A172 (cell line): ENCODE data around the gene IFI6. TPM values are rescaled to one million over a fixed set of nuclear protein-coding genes. Genes with fewer than 3 reads are reported as not detected.
"Not testable (repeated sequence)": the region's sequence is repeated elsewhere in the genome, so short reads cannot be mapped to it uniquely, and the experiment has no call there.

ENCODE experiments used
- DNase-seq: peaks from one replicate; pipeline ENCODE4 v3.0.0-alpha.2; 2015; ENCODE audit warnings: low spot score
- total RNA-seq: library from RNA; depleted of rRNA; stranded (reverse); fragments of >200 nt; shearing (Covaris generic); gene quantifications from 2 replicates; pipeline ENCODE4 v1.2.3, GENCODE V29; 2014; rRNA removed

IFI6 gene
- total RNA-seq, result 24.9 and 32.0 TPM in 2 replicates

- DNase-seq, result peak; percentile 90
These were observed at the start of gene IFI6 for GRCh38 chr1:27671964-27672749. Gene IFI6 (minus strand): TSS chr1:27672192. CDS start chr1:27669314, 2,878 bp downstream.

- no peak for DNase-seq
These were observed 47.6 kb upstream of the IFI6 start for GRCh38 chr1:27719286-27720251.

- no peak for DNase-seq
These were observed 44.4 kb upstream of the IFI6 start for GRCh38 chr1:27716262-27716895.

- no peak for DNase-seq
These were observed 42.0 kb upstream of the IFI6 start for GRCh38 chr1:27713869-27714513.

GRCh38 chr1:27713139-27713725 lies 41.2 kb upstream of the IFI6 start:
- no peak for DNase-seq

GRCh38 chr1:27710574-27710973 lies 38.6 kb upstream of the IFI6 start:
- no peak for DNase-seq

GRCh38 chr1:27705545-27705944 lies 33.6 kb upstream of the IFI6 start:
- no peak for DNase-seq

GRCh38 chr1:27704958-27705357 lies 33.0 kb upstream of the IFI6 start:
- DNase-seq, result no peak

- not testable (repeated sequence) for DNase-seq
These were observed 24.8 kb upstream of the IFI6 start for GRCh38 chr1:27696835-27697234.

- DNase-seq, result no peak
These were observed 18.2 kb upstream of the IFI6 start for GRCh38 chr1:27690183-27690582.

- DNase-seq, result peak; percentile 58
These were observed 17.6 kb upstream of the IFI6 start for GRCh38 chr1:27689423-27690173.

GRCh38 chr1:27687906-27688305 lies 15.9 kb upstream of the IFI6 start:
- DNase-seq, result no peak

- DNase-seq, result no peak
These were observed 14.4 kb upstream of the IFI6 start for GRCh38 chr1:27686223-27686990.

GRCh38 chr1:27684176-27684575 lies 12.2 kb upstream of the IFI6 start:
- no peak for DNase-seq

- no peak for DNase-seq
These were observed 10.5 kb upstream of the IFI6 start for GRCh38 chr1:27682351-27682944.

GRCh38 chr1:27681580-27681979 lies 9.6 kb upstream of the IFI6 start:
- DNase-seq, result not testable (repeated sequence)

GRCh38 chr1:27680225-27680791 lies 8.3 kb upstream of the IFI6 start:
- DNase-seq, result not testable (repeated sequence)

- DNase-seq, result no peak
These were observed 6.8 kb upstream of the IFI6 start for GRCh38 chr1:27678747-27679146.

- DNase-seq, result no peak
These were observed 4.4 kb upstream of the IFI6 start for GRCh38 chr1:27676410-27676809.
